GM23338 (cell line): ENCODE data around the gene KLHDC8B.

Experiments used
- CREB1 ChIP-seq: fragments of 250-450 bp; sonication (Bioruptor Pico); IDR thresholded peaks from 2 replicates; pipeline ENCODE4 v1.5.0; 2020; ENCODE audit warnings: low read depth, mild to moderate bottlenecking, moderate library complexity
- CTCF ChIP-seq, 2 experiments: fragments of 200-600 bp in 1 of 2; sonication (generic) in 1 of 2; conservative IDR thresholded peaks; 2 replicates each; pipeline versions ENCODE4 v1.5.1 to v1.6.1; 2016 to 2017; ENCODE audit warnings: antibody characterized with exemption in 2 of 2, low read depth in 2 of 2, mild to moderate bottlenecking in 2 of 2, moderate library complexity in 1 of 2
- ETS1 ChIP-seq: IDR thresholded peaks from 2 replicates; pipeline ENCODE4 v1.6.1; 2016; ENCODE audit warnings: antibody characterized with exemption
- EZH2 ChIP-seq: fragments of 200-600 bp; sonication (generic); IDR thresholded peaks from one replicate; pipeline ENCODE4 v1.8.0; 2017; ENCODE audit warnings: antibody characterized with exemption, mild to moderate bottlenecking, low read depth; ENCODE audit not compliant: unreplicated experiment
- EZH2phosphoT487 ChIP-seq: fragments of 200-600 bp; sonication (generic); IDR thresholded peaks from one replicate; pipeline ENCODE4 v1.8.1; 2018; ENCODE audit warnings: antibody characterized with exemption; ENCODE audit not compliant: unreplicated experiment
- JUNB ChIP-seq: IDR thresholded peaks from one replicate; pipeline ENCODE4 v1.6.1; 2016; ENCODE audit warnings: antibody characterized with exemption; ENCODE audit not compliant: unreplicated experiment
- NANOG ChIP-seq: IDR thresholded peaks from 2 replicates; pipeline ENCODE4 v1.6.1; 2016; ENCODE audit warnings: antibody characterized with exemption, borderline replicate concordance
- POLR2AphosphoS5 ChIP-seq: IDR thresholded peaks from 2 replicates; pipeline ENCODE4 v1.6.1; 2016; ENCODE audit warnings: antibody characterized with exemption, low read depth
- REST ChIP-seq: IDR thresholded peaks from one replicate; pipeline ENCODE4 v1.6.1; 2018; ENCODE audit warnings: antibody characterized with exemption; ENCODE audit not compliant: unreplicated experiment
- STAT1 ChIP-seq: IDR thresholded peaks from one replicate; pipeline ENCODE4 v1.6.1; 2016; ENCODE audit warnings: antibody characterized with exemption; ENCODE audit not compliant: unreplicated experiment
- ZNF114 ChIP-seq: fragments of 250-450 bp; sonication (Bioruptor Pico); IDR thresholded peaks from 2 replicates; pipeline ENCODE4 v1.5.0; 2020; ENCODE audit warnings: mild to moderate bottlenecking, moderate library complexity
- ZNF331 ChIP-seq: fragments of 250-450 bp; sonication (Bioruptor Pico); IDR thresholded peaks from 2 replicates; pipeline ENCODE4 v1.5.0; 2020; ENCODE audit warnings: low read depth, mild to moderate bottlenecking, moderate library complexity

- TF ChIP-seq EZH2, result no peak
- TF ChIP-seq JUNB, result no peak
- TF ChIP-seq CTCF (conservative IDR thresholded peaks at IDR 0.05; ENCODE audit: low read depth in 2 of 2), result no peak
- TF ChIP-seq EZH2phosphoT487, result no peak
- TF ChIP-seq REST, result no peak
- TF ChIP-seq POLR2AphosphoS5, result no peak
- TF ChIP-seq ZNF331 (CRISPR knock-in tag), result no peak
- no peak for TF ChIP-seq ETS1
- TF ChIP-seq CREB1 (CRISPR knock-in tag), result no peak
- no peak for TF ChIP-seq STAT1
- TF ChIP-seq NANOG, result no peak
- TF ChIP-seq ZNF114, result no peak
Observed at GRCh38 chr3:49132073-49132436, 39.3 kb upstream of the KLHDC8B start.
